ENCODE measurements around the gene IL22RA1.

The IL22RA1 gene

GRCh38 chr1:24157918-24158481, 15.1 kb upstream of the IL22RA1 start:
- Histone ChIP-seq H3K9me3 (ENCODE audit: low read length) (no peaks in the 10 kb centered on the region), H3K4me1 (ENCODE audit: insufficient read depth, low read length, severe bottlenecking) (peaks cover 26% of the 10 kb centered on the region), H3K9ac (ENCODE audit: low read length) (no peak overlapping the region), H3K27me3 (ENCODE audit: insufficient read depth, low read length) (no peaks in the 10 kb centered on the region), H3K4me2 (ENCODE audit: low read length) (no peak overlapping the region), H3K27ac (ENCODE audit: low read depth, low read length, poor library complexity, severe bottlenecking) (peak overlapping the region; percentile 3), H3F3A (ENCODE audit: insufficient read depth, low read length) (no peaks in the 10 kb centered on the region), H3K79me2 (ENCODE audit: insufficient read depth, low read length) (no peaks in the 10 kb centered on the region), H3K4me3 (ENCODE audit: low read depth, low read length, poor library complexity, severe bottlenecking) (no peak overlapping the region), H3K36me3 (ENCODE audit: insufficient read depth, low read length) (peaks cover 77% of the 10 kb centered on the region), H3K9me2 (ENCODE audit: low read depth, low read length) (no peaks in the 10 kb centered on the region), H4K20me1 (ENCODE audit: insufficient read depth, low read length) (no peaks in the 10 kb centered on the region), H2AFZ (ENCODE audit: low read length) (no peak overlapping the region)
- TF ChIP-seq, protein P1, sequence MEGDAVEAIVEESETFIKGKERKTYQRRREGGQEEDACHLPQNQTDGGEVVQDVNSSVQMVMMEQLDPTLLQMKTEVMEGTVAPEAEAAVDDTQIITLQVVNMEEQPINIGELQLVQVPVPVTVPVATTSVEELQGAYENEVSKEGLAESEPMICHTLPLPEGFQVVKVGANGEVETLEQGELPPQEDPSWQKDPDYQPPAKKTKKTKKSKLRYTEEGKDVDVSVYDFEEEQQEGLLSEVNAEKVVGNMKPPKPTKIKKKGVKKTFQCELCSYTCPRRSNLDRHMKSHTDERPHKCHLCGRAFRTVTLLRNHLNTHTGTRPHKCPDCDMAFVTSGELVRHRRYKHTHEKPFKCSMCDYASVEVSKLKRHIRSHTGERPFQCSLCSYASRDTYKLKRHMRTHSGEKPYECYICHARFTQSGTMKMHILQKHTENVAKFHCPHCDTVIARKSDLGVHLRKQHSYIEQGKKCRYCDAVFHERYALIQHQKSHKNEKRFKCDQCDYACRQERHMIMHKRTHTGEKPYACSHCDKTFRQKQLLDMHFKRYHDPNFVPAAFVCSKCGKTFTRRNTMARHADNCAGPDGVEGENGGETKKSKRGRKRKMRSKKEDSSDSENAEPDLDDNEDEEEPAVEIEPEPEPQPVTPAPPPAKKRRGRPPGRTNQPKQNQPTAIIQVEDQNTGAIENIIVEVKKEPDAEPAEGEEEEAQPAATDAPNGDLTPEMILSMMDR (IDR thresholded peaks at IDR 0.05; ENCODE audit: low read length): no peak
- no peak for TF ChIP-seq EZH2 (IDR thresholded peaks at IDR 0.05; ENCODE audit: borderline replicate concordance, low read length)

GRCh38 chr1:24156542-24157260, 13.8 kb upstream of the IL22RA1 start:
- Histone ChIP-seq H3K36me3 (ENCODE audit: insufficient read depth, low read length) (peaks cover 68% of the 10 kb centered on the region), H2AFZ (ENCODE audit: low read length) (no peak overlapping the region)
- TF ChIP-seq EZH2 (IDR thresholded peaks at IDR 0.05; ENCODE audit: borderline replicate concordance, low read length): no peak
- TF ChIP-seq, protein P1 (IDR thresholded peaks at IDR 0.05; ENCODE audit: low read length): no peak

GRCh38 chr1:24155011-24155782, 12.3 kb upstream of the IL22RA1 start:
- Histone ChIP-seq H3K4me1 (ENCODE audit: insufficient read depth, low read length, severe bottlenecking) (peaks cover 42% of the 10 kb centered on the region), H2AFZ (ENCODE audit: low read length) (no peak overlapping the region), H3K79me2 (ENCODE audit: insufficient read depth, low read length) (no peaks in the 10 kb centered on the region), H3K4me2 (ENCODE audit: low read length) (peak overlapping the region; percentile 52), H4K20me1 (ENCODE audit: insufficient read depth, low read length) (no peaks in the 10 kb centered on the region), H3K27ac (ENCODE audit: low read depth, low read length, poor library complexity, severe bottlenecking) (peak overlapping the region; percentile 97), H3K9ac (ENCODE audit: low read length) (peak overlapping the region; percentile 37; the same call in 1 of the 2 replicates), H3F3A (ENCODE audit: insufficient read depth, low read length) (peaks cover 3% of the 10 kb centered on the region; the same call in 1 of the 2 replicates), H3K36me3 (ENCODE audit: insufficient read depth, low read length) (peaks cover 54% of the 10 kb centered on the region), H3K4me3 (ENCODE audit: low read depth, low read length, poor library complexity, severe bottlenecking) (peak overlapping the region; percentile 20), H3K9me3 (ENCODE audit: low read length) (no peaks in the 10 kb centered on the region), H3K27me3 (ENCODE audit: insufficient read depth, low read length) (no peaks in the 10 kb centered on the region), H3K9me2 (ENCODE audit: low read depth, low read length) (no peaks in the 10 kb centered on the region)
- TF ChIP-seq EZH2 (IDR thresholded peaks at IDR 0.05; ENCODE audit: borderline replicate concordance, low read length): no peak
- TF ChIP-seq, protein P1 (IDR thresholded peaks at IDR 0.05; ENCODE audit: low read length): peak; percentile 65

More at GRCh38 chr1:24156542-24157260, 13.8 kb upstream of the IL22RA1 start:
- H3K9me2 ChIP-seq (ENCODE audit: low read depth, low read length): no peaks in the 10 kb centered on the region
- H3K27me3 ChIP-seq (ENCODE audit: insufficient read depth, low read length): no peaks in the 10 kb centered on the region
- no peaks in the 10 kb centered on the region for H4K20me1 ChIP-seq (ENCODE audit: insufficient read depth, low read length)
- peaks cover 34% of the 10 kb centered on the region for H3K4me1 ChIP-seq (ENCODE audit: insufficient read depth, low read length, severe bottlenecking)
- no peaks in the 10 kb centered on the region for H3K79me2 ChIP-seq (ENCODE audit: insufficient read depth, low read length)
- H3F3A ChIP-seq (ENCODE audit: insufficient read depth, low read length): no peaks in the 10 kb centered on the region
- H3K9ac ChIP-seq (ENCODE audit: low read length): no peak overlapping the region
- H3K4me3 ChIP-seq (ENCODE audit: low read depth, low read length, poor library complexity, severe bottlenecking): no peak overlapping the region
- no peak overlapping the region for H3K27ac ChIP-seq (ENCODE audit: low read depth, low read length, poor library complexity, severe bottlenecking)
- no peaks in the 10 kb centered on the region for H3K9me3 ChIP-seq (ENCODE audit: low read length)
- H3K4me2 ChIP-seq (ENCODE audit: low read length): no peak overlapping the region
